Measurements from ENCODE around the gene PYDC1.

PYDC1 gene

DNA sequence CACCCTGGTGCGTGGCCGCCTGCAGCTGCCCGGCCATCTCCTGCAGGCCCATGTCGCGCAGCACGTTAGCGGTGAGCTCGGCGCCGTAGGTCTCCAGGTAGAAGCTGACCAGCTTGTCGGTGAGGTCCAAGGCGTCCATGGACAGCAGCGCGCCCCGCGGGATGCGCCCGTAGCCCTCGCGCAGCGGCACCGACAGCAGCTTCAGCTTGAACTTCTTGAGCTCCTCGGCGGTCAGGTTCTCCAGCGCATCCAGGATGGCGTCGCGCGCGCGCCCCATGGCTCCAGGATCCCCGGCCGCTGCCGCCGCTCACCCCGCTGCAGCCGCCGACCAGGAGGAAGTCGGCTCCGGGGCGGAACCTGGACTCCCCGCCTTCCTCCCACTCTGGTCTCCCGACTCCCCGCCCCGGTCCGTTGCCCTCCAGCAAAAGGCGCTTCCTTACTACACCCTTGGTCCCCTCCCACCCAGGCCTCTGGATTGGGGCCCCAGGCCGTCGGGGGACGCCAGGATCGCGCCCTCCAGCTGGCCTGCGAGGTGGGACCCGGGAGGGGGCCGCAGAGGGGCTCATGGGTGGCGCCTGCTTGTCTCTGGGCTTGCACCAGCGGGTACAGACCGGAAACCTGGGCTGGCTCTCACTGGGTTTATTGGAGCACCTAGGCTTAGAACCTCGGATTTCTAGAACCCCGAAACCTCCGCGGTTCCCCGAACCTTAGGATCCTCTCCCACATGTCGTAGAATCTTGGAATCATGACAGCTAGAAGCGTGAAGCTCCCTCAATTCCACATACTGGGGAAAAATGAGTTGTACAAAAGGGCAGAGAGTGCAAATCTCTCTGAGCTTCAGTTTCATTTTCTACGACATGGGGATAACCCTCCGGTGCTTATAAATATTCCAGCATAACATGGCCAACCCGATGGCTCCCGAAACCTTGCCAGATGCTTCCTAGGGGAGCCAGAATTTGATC, 14.2 kb downstream of the PYDC1 start, which contains the start of gene PYCARD:
TSS of gene PYCARD (minus strand) at position 347 of the 962 bp plus-strand sequence. CDS start at position 277, 70 bp downstream.
- TF ChIP-seq, protein P1, sequence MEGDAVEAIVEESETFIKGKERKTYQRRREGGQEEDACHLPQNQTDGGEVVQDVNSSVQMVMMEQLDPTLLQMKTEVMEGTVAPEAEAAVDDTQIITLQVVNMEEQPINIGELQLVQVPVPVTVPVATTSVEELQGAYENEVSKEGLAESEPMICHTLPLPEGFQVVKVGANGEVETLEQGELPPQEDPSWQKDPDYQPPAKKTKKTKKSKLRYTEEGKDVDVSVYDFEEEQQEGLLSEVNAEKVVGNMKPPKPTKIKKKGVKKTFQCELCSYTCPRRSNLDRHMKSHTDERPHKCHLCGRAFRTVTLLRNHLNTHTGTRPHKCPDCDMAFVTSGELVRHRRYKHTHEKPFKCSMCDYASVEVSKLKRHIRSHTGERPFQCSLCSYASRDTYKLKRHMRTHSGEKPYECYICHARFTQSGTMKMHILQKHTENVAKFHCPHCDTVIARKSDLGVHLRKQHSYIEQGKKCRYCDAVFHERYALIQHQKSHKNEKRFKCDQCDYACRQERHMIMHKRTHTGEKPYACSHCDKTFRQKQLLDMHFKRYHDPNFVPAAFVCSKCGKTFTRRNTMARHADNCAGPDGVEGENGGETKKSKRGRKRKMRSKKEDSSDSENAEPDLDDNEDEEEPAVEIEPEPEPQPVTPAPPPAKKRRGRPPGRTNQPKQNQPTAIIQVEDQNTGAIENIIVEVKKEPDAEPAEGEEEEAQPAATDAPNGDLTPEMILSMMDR (IDR thresholded peaks at IDR 0.05) = no peak

DNA sequence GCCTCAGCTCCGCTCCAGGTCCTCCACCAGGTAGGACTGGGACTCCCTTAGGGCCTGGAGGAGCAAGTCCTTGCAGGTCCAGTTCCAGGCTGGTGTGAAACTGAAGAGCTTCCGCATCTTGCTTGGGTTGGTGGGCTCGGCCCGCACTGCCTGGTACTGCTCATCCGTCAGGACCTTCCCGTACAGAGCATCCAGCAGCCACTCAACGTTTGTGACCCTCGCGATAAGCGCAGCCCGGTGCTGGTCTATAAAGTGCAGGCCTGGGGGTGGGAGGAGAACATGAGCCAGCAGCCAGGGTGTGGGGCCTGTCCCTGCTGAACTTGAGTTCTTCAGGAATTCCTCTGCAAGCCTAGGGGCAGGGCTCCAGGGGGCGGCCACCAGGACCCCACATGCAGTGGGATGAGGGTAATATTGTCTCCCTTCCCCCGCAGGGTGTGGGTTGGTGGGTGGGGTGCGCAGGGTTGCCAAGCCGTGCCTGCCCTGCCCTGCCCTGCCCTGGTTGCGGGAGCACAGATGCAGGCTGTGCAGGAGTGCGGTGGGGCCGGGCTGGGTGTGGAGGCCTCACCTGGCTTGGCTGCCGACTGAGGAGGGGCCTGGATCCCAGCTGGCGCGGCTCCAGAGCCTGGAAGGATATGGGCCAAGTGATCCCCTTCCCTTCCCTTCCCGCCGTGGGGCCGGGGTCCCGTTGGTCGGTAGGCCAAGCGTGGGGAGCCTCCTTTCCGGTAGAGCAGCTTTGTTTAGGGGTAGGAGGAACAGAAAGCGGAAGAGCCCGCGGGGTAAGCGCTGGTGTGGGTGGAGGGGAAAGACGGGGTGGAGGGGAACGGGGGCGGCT, 15.1 kb downstream of the PYDC1 start:
- TF ChIP-seq, protein P1 (IDR thresholded peaks at IDR 0.05) = no peak

DNA sequence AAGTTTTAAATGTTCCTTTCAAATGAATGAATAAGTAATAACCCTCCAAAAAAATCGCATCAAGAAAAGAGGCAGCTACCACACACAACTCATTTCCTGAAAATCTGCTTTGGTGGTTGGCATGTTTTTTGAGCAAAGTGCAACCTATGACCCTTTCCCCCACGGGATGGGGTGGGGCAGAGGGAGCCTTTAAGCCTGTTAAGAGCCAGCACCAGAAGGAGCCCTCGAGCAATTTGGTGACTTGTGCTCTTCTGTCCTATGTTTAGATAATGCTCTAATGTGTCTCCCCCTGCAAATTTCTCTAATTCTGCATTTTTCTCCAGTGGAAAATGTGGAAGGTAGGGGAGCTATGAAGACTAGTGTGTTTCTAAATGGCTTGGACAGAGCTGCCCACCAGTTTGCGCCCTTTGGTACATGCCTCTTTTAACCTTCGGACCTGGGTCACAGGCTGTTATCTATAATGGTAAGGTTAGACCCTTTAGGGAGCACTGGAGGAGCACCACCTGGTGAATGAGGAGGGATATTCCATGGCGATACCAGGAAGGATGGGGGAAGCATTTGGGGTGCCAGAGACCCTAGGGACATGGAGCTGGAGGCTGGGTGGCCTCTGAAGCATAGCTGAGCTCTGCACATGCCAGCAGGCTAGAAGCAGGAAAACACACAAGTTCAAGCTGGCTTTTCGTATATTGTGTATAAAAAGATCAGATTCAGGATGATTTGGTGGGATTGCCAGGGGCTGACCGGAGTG, 15.9 kb downstream of the PYDC1 start:
- TF ChIP-seq, protein P1 (IDR thresholded peaks at IDR 0.05) = no peak

DNA sequence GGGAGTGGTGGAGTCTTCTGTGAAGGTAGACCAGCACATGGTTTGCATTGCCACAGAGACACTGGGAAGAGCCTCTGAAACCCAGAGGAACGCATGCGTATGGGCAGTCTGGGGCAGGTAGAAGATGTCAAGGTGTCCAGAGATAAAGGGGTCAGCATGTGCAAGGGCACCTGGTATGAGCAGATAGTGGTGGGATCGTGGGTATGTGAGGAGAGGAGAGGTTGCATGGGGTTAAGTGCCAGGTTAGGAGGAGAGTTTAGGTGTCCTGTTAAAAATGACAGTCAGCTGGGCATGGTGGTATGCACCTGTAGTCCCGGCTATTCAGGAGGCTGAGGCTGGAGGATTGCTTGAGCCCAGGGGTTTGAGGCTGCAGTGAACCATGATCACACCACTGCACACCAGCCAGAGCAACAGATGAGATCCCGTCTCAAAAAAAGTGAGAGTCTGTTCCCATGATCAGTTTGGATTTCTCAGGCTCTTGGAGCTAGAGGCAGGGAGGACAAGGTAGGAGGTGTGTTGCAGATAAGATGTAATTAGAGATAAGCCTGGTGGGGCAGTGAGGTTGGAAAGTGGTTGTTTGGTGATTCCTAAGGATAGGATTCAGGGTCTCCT, 17.4 kb downstream of the PYDC1 start:
- TF ChIP-seq, protein P1 (IDR thresholded peaks at IDR 0.05) = no peak

DNA sequence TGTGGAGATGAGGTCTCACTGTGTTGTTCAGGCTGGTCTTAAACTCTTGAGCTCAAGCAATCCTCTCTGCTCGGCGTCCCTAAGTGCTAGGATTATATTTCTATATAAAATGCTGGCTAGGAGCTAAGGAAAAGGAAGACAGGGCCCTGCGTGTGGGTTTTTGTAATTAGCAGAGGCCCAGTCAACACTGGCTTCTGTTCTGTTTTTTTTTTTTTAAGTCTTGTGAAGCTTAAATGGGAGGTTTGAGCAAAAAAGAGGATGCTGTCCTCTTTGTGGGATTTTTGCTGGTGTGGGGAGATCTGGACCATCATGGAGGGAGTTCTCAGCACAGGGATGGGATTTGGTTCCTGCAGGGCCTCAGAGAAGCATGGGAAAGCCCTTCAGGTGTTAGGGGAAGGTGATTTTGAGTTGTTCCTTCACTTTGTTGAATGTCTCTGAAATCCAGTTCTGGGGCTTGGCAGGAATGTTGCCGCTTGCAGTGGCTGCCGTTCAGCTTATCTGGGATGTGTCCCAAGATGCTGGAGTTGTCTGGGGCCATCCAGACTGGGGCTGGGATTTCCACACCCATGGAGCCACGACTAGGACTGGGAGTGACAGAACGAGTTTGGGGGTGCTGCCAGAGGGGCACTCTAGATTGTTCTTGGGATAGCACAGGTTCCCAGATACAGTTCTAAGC, 18.6 kb downstream of the PYDC1 start:
- TF ChIP-seq, protein P1 (IDR thresholded peaks at IDR 0.05) = no peak

DNA sequence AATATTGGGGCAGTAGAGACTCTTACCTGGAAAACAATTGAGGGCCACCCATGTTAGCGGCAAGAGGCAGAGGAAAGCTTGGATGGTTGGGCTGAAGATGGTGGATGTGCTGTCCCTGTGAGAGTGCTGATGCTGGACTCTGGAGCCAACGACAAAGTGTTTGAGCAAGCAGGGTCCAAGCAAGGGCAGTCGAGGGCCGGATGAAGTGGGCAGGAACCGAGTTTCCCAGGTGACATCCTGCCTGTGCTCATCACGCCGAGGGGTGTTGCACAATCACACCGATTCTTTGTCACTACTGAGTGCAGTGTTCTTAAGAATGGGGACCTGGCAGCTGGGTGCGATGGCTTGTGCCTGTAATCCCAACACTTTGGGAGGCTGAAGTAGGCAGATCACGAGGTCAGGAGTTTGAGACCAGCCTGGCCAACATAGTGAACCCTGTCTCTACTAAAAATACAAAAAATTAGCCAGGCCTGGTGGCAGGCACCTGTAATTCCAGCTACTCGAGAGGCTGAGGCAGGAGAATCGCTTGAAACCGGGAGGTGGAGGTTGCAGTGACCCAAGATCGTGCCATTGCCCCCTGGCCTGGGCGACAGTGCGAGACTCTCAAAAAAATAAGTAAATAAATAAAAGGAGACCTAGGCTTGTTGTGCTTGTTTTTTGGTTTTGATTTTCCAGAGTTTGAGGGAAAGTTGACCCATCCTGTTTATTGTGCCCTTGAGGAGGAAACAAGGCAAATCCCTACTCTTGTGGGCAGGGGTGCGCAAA, 20.4 kb downstream of the PYDC1 start:
- TF ChIP-seq, protein P1 (IDR thresholded peaks at IDR 0.05) = no peak

Data from LNCAP (cell line).